H9 (cell line): ENCODE measurements around the gene GRAMD1C. TPM values are rescaled to one million over a fixed set of nuclear protein-coding genes. Genes with fewer than 3 reads are reported as not detected.

ENCODE experiments used
- DNase-seq: peaks from one replicate; pipeline ENCODE4 v3.0.0-alpha.2; 2017
- H2AFZ ChIP-seq: one replicate; pipeline ENCODE4 v1.6.1; 2013; ENCODE audit warnings: mild to moderate bottlenecking, low read length, control low read depth, moderate library complexity
- H2AK5ac ChIP-seq: 2 replicates; pipeline ENCODE4 v1.6.1; 2013; ENCODE audit warnings: low read length, control low read depth, mixed read lengths; ENCODE audit not compliant: insufficient read length
- H2BK120ac ChIP-seq: one replicate; pipeline ENCODE4 v1.6.1; 2013; ENCODE audit warnings: low read depth, mild to moderate bottlenecking, low read length, control low read depth, inconsistent platforms; ENCODE audit not compliant: poor library complexity, severe bottlenecking
- H2BK12ac ChIP-seq: 2 replicates; pipeline ENCODE4 v1.6.1; 2013; ENCODE audit warnings: low read length, control low read depth, mixed read lengths, low read depth; ENCODE audit not compliant: insufficient read length
- H2BK15ac ChIP-seq: 2 replicates; pipeline ENCODE4 v1.6.1; 2013; ENCODE audit warnings: low read depth, low read length, control low read depth
- H2BK20ac ChIP-seq: one replicate; pipeline ENCODE4 v1.6.1; 2013; ENCODE audit warnings: low read depth, mild to moderate bottlenecking, low read length, control low read depth, inconsistent platforms; ENCODE audit not compliant: poor library complexity, severe bottlenecking
- H2BK5ac ChIP-seq: 2 replicates; pipeline ENCODE4 v1.6.1; 2013; ENCODE audit warnings: low read length, control low read depth, mixed read lengths; ENCODE audit not compliant: insufficient read length
- H3K14ac ChIP-seq: 2 replicates; pipeline ENCODE4 v1.6.1; 2013; ENCODE audit warnings: low read length, control low read depth; ENCODE audit not compliant: insufficient read depth
- H3K18ac ChIP-seq: 2 replicates; pipeline ENCODE4 v1.6.1; 2013; ENCODE audit warnings: low read depth, mild to moderate bottlenecking, mixed read lengths, low read length, control low read depth; ENCODE audit not compliant: insufficient read length
- H3K23ac ChIP-seq: 2 replicates; pipeline ENCODE4 v1.6.1; 2013; ENCODE audit warnings: low read length, control low read depth, mixed read lengths, low read depth; ENCODE audit not compliant: insufficient read length
- H3K23me2 ChIP-seq: 2 replicates; pipeline ENCODE4 v1.6.1; 2013; ENCODE audit warnings: low read depth, mild to moderate bottlenecking, mixed read lengths, low read length, control low read depth; ENCODE audit not compliant: insufficient read length, poor library complexity, severe bottlenecking
- H3K27ac ChIP-seq: 2 replicates; pipeline ENCODE4 v1.5.1; 2013; ENCODE audit warnings: low read length, control low read depth, mixed read lengths, low read depth; ENCODE audit not compliant: insufficient read length
- H3K27me3 ChIP-seq: 2 replicates; pipeline ENCODE4 v1.6.1; 2013; ENCODE audit warnings: low read length, control low read depth, inconsistent platforms; ENCODE audit not compliant: insufficient read depth
- H3K4ac ChIP-seq: 2 replicates; pipeline ENCODE4 v1.6.1; 2013; ENCODE audit warnings: low read depth, mild to moderate bottlenecking, control low read depth, inconsistent platforms, low read length, moderate library complexity
- H3K4me1 ChIP-seq: 2 replicates; pipeline ENCODE4 v1.6.1; 2013; ENCODE audit warnings: low read length, control low read depth, inconsistent platforms; ENCODE audit not compliant: insufficient read depth
- H3K4me2 ChIP-seq: 2 replicates; pipeline ENCODE4 v1.6.1; 2013; ENCODE audit warnings: low read length, control low read depth, mixed read lengths; ENCODE audit not compliant: insufficient read length, insufficient read depth
- H3K56ac ChIP-seq: 2 replicates; pipeline ENCODE4 v1.6.1; 2013; ENCODE audit warnings: low read depth, mild to moderate bottlenecking, mixed read lengths, low read length, control low read depth; ENCODE audit not compliant: insufficient read length
- H3K79me1 ChIP-seq: 2 replicates; pipeline ENCODE4 v1.6.1; 2013; ENCODE audit warnings: low read depth, mild to moderate bottlenecking, moderate library complexity, low read length, control low read depth, inconsistent platforms; ENCODE audit not compliant: insufficient read depth, poor library complexity, severe bottlenecking
- H3K79me2 ChIP-seq: 2 replicates; pipeline ENCODE4 v1.6.1; 2013; ENCODE audit warnings: low read length, control low read depth, inconsistent platforms; ENCODE audit not compliant: insufficient read depth
- H3K9ac ChIP-seq: 2 replicates; pipeline ENCODE4 v1.6.1; 2013; ENCODE audit warnings: low read length, control low read depth, mixed read lengths; ENCODE audit not compliant: insufficient read length; ENCODE audit errors: extremely low read depth
- H3K9me3 ChIP-seq: one replicate; pipeline ENCODE4 v1.6.1; 2013; ENCODE audit warnings: low read depth, low read length, inconsistent platforms; ENCODE audit not compliant: control insufficient read depth
- H3T11ph ChIP-seq: one replicate; pipeline ENCODE4 v1.6.1; 2013; ENCODE audit warnings: mild to moderate bottlenecking, low read length, control low read depth, inconsistent platforms
- H4K20me1 ChIP-seq: one replicate; pipeline ENCODE4 v1.6.1; 2013; ENCODE audit not compliant: control insufficient read depth, insufficient read length, insufficient read depth
- H4K5ac ChIP-seq: 2 replicates; pipeline ENCODE4 v1.6.1; 2013; ENCODE audit warnings: low read depth, mild to moderate bottlenecking, mixed read lengths, low read length, control low read depth; ENCODE audit not compliant: insufficient read length
- H4K8ac ChIP-seq: replicated peaks from 2 replicates; pipeline ENCODE4 v1.6.1; 2013; ENCODE audit warnings: low read length, control low read depth, mixed read lengths, low read depth; ENCODE audit not compliant: insufficient read length
- H4K91ac ChIP-seq: 2 replicates; pipeline ENCODE4 v1.6.1; 2013; ENCODE audit warnings: low read depth, mild to moderate bottlenecking, moderate library complexity, mixed read lengths, low read length, control low read depth; ENCODE audit not compliant: insufficient read length
- H3K27ac Mint-ChIP-seq, 3 experiments: 2 replicates in 2 of 3; 3 replicates in 1 of 3; pipeline ENCODE4 v1.8.0; 2020 to 2021; ENCODE audit warnings: mixed read lengths in 3 of 3, mild to moderate bottlenecking in 1 of 3, moderate library complexity in 1 of 3
- H3K27me3 Mint-ChIP-seq: 2 replicates; pipeline ENCODE4 v1.8.0; 2021; ENCODE audit warnings: low read depth, mild to moderate bottlenecking, moderate library complexity, mixed read lengths
- H3K36me3 Mint-ChIP-seq, 3 experiments: 2 replicates in 2 of 3; 3 replicates in 1 of 3; pipeline ENCODE4 v1.8.0; 2020 to 2021; ENCODE audit warnings: low read depth in 3 of 3, mixed read lengths in 3 of 3; ENCODE audit not compliant: insufficient read depth in 1 of 3
- H3K4me1 Mint-ChIP-seq, 2 experiments: 2 replicates each; pipeline ENCODE4 v1.8.0; 2020; ENCODE audit warnings: mixed read lengths in 2 of 2
- H3K4me3 Mint-ChIP-seq, 2 experiments: 2 replicates in 1 of 2; 3 replicates in 1 of 2; pipeline ENCODE4 v1.8.0; 2020 to 2021; ENCODE audit warnings: mild to moderate bottlenecking in 2 of 2, mixed read lengths in 2 of 2, moderate library complexity in 1 of 2
- H3K9me3 Mint-ChIP-seq, 2 experiments: 2 replicates in 1 of 2; 3 replicates in 1 of 2; pipeline ENCODE4 v1.8.0; 2020; ENCODE audit warnings: mild to moderate bottlenecking in 2 of 2, mixed read lengths in 2 of 2, moderate library complexity in 1 of 2
- WGBS: extraction: QIAGEN DNeasy Blood & Tissue Kit; methylation state at CpG from one replicate; pipeline ENCODE4 v1.1.7; 2013; ENCODE audit warnings: missing lambda C conversion rate, low lambda C conversion rate, mixed read lengths; ENCODE audit not compliant: insufficient read length; ENCODE audit errors: extremely low coverage; 5-methylcytosine and 5-hydroxymethylcytosine counted together
- total RNA-seq: library from RNA; stranded (reverse); gene quantifications from 2 replicates; pipeline ENCODE4 v1.2.1, GENCODE V29; 2021
- TF ChIP-seq, protein P1 (sequence below): fragments of 200-600 bp; sonication (generic); conservative IDR thresholded peaks from 3 replicates; pipeline ENCODE4 v1.8.0; 2021; ENCODE audit warnings: antibody characterized with exemption, mild to moderate bottlenecking

The GRAMD1C gene
- total RNA-seq, 1 experiment from 2014 or later, result 1.8 TPM

GRCh38 chr3:113953677-113954076 lies 115.1 kb downstream of the GRAMD1C start:
- Histone ChIP-seq H3K23me2 (peaks cover under 1% of the 10 kb centered on the region), H2BK12ac (no peak overlapping the region), H2BK15ac (no peak overlapping the region), H2AK5ac (no peak overlapping the region), H3K14ac (no peak overlapping the region), H3T11ph (no peak overlapping the region), H2BK120ac (no peak overlapping the region), H2BK5ac (no peak overlapping the region), H3K27me3 (no peaks in the 10 kb centered on the region; the same call in 1 of the 2 replicates), H3K23ac (no peak overlapping the region), H3K79me2 (no peaks in the 10 kb centered on the region), H2AFZ (no peak overlapping the region), H2BK20ac (no peak overlapping the region), H3K18ac (no peak overlapping the region), H4K8ac (no peak overlapping the region), H3K9me3 (no peaks in the 10 kb centered on the region), H3K79me1 (no peaks in the 10 kb centered on the region), H3K4me2 (no peak overlapping the region), H4K20me1 (no peaks in the 10 kb centered on the region), H3K4ac (no peak overlapping the region), H3K4me1 (0 out of 2 replicates have a peak, but pooled peaks cover 2% of the 10 kb centered on the region), H4K91ac (no peak overlapping the region), H3K27ac (no peak overlapping the region), H3K9ac (no peak overlapping the region), H4K5ac (no peak overlapping the region), H3K56ac (no peak overlapping the region)
- Mint-ChIP-seq H3K9me3 (no peaks in the 10 kb centered on the region), H3K27ac (no peak overlapping the region; a peak in 1 of 7 replicates), H3K27me3 (peaks cover 7% of the 10 kb centered on the region), H3K4me1 (peaks cover 6 to 8% of the 10 kb centered on the region in 2 experiments), H3K36me3 (peaks cover 0 to 41% (median 18%) of the 10 kb centered on the region in 3 experiments; a peak in 4 of 7 replicates), H3K4me3 (no peak overlapping the region)
- TF ChIP-seq, protein P1, sequence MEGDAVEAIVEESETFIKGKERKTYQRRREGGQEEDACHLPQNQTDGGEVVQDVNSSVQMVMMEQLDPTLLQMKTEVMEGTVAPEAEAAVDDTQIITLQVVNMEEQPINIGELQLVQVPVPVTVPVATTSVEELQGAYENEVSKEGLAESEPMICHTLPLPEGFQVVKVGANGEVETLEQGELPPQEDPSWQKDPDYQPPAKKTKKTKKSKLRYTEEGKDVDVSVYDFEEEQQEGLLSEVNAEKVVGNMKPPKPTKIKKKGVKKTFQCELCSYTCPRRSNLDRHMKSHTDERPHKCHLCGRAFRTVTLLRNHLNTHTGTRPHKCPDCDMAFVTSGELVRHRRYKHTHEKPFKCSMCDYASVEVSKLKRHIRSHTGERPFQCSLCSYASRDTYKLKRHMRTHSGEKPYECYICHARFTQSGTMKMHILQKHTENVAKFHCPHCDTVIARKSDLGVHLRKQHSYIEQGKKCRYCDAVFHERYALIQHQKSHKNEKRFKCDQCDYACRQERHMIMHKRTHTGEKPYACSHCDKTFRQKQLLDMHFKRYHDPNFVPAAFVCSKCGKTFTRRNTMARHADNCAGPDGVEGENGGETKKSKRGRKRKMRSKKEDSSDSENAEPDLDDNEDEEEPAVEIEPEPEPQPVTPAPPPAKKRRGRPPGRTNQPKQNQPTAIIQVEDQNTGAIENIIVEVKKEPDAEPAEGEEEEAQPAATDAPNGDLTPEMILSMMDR, result no peak
- DNase-seq, result no peak
- WGBS, result no CpG with 5 or more reads among the region's 7 CpGs
